Lower lobe of right lung (tissue), 2 donors: ENCODE results near the gene ULBP2. TPM values are rescaled to one million over a fixed set of nuclear protein-coding genes. Genes with fewer than 3 reads are reported as not detected.
"Not testable (repeated sequence)": the region's sequence is repeated elsewhere in the genome, so short reads cannot be mapped to it uniquely, and the experiment has no call there.

Experiments used
- ATAC-seq, 2 donors: fragments of 200-7000 bp; cut with Tn5 transposase; one replicate each; pipeline ENCODE4 v1.9.1; 2020 to 2022; ENCODE audit warnings: mild to moderate bottlenecking in 2 of 2, moderate library complexity in 2 of 2
- DNase-seq: peaks from one replicate; pipeline ENCODE4 v3.0.0-alpha.2; 2020
- H3K27ac ChIP-seq: fragments of 200-600 bp; one replicate; pipeline ENCODE4 v1.8.0; 2022
- H3K27me3 ChIP-seq: fragments of 200-600 bp; one replicate; pipeline ENCODE4 v1.8.0; 2022; ENCODE audit warnings: low read depth
- H3K36me3 ChIP-seq: fragments of 200-600 bp; one replicate; pipeline ENCODE4 v1.8.0; 2022; ENCODE audit warnings: mild to moderate bottlenecking
- H3K4me1 ChIP-seq: fragments of 200-600 bp; one replicate; pipeline ENCODE4 v1.8.0; 2022
- H3K4me3 ChIP-seq: fragments of 200-600 bp; one replicate; pipeline ENCODE4 v1.8.0; 2022; ENCODE audit warnings: mild to moderate bottlenecking
- H3K9me3 ChIP-seq: fragments of 200-600 bp; one replicate; pipeline ENCODE4 v1.8.0; 2022
- intact Hi-C: fragments of 100-400 bp; cut with DNase I; formaldehyde crosslinking; loops from one replicate; pipeline ENCODE4 v1.11.0; 2022
- total RNA-seq: library from RNA; stranded (reverse); fragmentation: NEBNext Ultra II Directional; extraction: Animal tissue kit (Norgen Biotek cat#: 25700); gene quantifications from one replicate; pipeline ENCODE4 v1.2.1, GENCODE V29; 2021
- TF ChIP-seq, protein P1 (sequence below): fragments of 200-600 bp; IDR thresholded peaks from one replicate; pipeline ENCODE4 v1.8.0; 2022; ENCODE audit warnings: antibody characterized with exemption, mild to moderate bottlenecking
- donor health status: DM: no; HTN: yes; CAD: no; lungs with severe emphysema.

Gene ULBP2
- total RNA-seq, 1 donor from 2014 or later = 2.2 TPM

DNA sequence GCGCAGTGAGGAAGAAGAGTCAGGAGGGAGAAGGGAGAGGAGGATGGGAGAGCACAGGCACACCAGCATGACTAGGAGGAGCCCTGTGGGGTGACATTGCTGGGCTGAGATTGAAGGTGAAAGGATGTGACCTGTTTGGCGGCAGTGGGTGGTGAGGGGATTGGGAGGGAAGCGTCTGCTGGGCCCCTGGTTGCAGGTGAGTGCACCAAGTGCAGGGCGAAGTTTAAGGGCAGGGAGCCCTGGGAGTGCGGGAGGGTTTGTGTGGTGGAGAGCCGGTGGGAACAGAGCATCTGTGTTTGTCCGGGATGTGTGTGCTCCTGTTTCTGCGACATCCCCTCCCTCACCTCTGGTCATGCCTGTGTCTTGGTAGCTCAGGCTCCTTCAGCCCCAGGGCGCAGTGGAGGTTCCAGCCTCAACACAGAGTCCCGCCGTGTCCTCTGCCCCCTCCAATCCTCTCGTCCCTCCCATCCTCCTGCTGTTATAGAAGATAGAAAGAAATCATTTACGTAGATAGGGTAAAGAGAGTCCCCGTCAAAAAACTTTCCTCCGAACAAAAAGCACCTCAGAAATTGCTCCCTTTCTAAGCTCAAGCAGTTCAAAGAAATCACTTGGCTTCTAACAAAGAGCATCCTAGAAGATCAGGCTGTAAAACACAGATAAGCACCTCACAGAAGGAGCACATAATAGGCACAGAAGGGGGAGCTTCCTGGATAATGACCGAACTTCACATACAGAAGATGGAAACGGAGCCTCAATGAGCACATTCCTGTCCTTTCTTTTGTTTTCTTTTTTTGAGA, 46.9 kb downstream of the ULBP2 start:
- intact Hi-C loops = no loop called here
- peaks cover 21% of the 10 kb centered on the region for H3K4me1 ChIP-seq
- H3K27ac ChIP-seq = no peak overlapping the region
- H3K4me3 ChIP-seq = no peak overlapping the region
- no peaks in the 10 kb centered on the region for H3K36me3 ChIP-seq
- DNase-seq (no peak), ATAC-seq (no peak)
- peaks cover 93% of the 10 kb centered on the region for H3K27me3 ChIP-seq
- H3K9me3 ChIP-seq = no peaks in the 10 kb centered on the region
- TF ChIP-seq, protein P1, sequence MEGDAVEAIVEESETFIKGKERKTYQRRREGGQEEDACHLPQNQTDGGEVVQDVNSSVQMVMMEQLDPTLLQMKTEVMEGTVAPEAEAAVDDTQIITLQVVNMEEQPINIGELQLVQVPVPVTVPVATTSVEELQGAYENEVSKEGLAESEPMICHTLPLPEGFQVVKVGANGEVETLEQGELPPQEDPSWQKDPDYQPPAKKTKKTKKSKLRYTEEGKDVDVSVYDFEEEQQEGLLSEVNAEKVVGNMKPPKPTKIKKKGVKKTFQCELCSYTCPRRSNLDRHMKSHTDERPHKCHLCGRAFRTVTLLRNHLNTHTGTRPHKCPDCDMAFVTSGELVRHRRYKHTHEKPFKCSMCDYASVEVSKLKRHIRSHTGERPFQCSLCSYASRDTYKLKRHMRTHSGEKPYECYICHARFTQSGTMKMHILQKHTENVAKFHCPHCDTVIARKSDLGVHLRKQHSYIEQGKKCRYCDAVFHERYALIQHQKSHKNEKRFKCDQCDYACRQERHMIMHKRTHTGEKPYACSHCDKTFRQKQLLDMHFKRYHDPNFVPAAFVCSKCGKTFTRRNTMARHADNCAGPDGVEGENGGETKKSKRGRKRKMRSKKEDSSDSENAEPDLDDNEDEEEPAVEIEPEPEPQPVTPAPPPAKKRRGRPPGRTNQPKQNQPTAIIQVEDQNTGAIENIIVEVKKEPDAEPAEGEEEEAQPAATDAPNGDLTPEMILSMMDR = no peak

DNA sequence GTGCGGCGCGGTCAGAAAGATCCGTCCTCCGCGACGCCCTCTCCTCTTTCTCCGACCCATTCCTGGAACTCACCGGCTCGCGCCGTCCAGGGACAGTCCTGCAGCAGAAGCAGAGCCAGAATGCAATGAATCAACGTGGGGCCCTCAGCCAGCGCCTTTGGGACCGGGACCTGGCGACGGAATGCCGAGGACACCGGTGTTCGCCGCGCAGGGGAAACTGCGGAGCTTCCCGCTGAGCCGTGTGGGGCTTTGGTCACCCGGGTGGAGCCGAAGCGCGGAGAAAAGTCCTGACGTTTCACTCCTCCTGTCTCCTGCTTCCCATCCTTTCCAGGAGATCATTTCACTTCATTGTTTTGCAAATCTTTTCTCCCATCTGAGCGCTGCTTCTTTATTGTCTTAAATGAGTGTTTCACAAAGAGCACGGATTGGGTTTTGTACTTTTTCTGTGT, 48.4 kb downstream of the ULBP2 start:
- peaks cover 98% of the 10 kb centered on the region for H3K27me3 ChIP-seq
- no peak for DNase-seq
- H3K4me1 ChIP-seq = peaks cover 21% of the 10 kb centered on the region
- intact Hi-C loops = no loop called here
- H3K27ac ChIP-seq = no peak overlapping the region
- TF ChIP-seq, protein P1 = no peak
- peak in 1 of 2 donors; percentile 34 for ATAC-seq
- H3K9me3 ChIP-seq = no peaks in the 10 kb centered on the region
- H3K36me3 ChIP-seq = no peaks in the 10 kb centered on the region
- H3K4me3 ChIP-seq = peak overlapping the region; percentile 41

DNA sequence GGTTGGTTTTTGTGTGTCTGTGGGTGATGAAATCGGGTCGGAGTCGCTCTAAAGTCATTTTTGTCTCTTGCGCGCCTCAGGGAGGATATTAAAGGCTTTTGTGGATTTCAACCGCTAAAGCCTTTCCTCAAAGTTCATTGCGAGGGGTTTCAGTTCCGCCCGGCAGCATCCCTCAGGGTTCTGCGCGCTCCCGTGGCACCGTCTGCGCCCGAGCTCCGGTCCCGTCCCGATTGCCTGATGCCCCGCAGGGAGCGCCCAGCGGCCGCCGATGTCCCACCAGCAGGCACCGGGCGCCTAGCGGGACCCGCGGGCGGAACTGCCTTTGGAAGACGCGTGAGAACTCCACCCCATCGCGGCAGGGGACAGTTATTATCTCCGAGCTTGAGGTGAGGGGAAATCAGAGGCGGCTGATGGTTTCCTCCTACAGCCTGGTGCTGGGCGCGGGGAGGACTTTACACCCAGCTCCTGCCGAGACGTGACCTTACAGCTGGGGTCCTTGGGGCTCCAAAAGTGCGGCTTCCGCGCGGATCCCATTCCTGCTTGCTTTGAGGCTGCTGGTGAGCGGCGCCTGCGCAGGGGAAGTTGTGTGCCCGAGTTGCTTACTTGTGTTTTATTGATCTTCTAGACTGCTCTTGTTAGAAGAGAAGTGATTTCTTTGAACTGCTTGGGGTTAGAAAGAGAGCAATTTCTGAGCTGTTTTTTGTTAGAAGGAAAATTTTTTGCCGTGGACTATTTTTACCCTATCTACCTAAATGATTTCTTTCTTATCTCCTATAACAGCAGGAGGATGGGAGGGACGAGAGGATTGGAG, 49.1 kb downstream of the ULBP2 start:
- Histone ChIP-seq H3K4me3 (peak overlapping the region; percentile 41), H3K27me3 (peaks cover 98% of the 10 kb centered on the region), H3K36me3 (no peaks in the 10 kb centered on the region), H3K9me3 (no peaks in the 10 kb centered on the region), H3K4me1 (peaks cover 21% of the 10 kb centered on the region), H3K27ac (no peak overlapping the region)
- DNase-seq (no peak), ATAC-seq (peak; percentile 36 to 40)
- intact Hi-C loops = no loop called here
- TF ChIP-seq, protein P1 = no peak

DNA sequence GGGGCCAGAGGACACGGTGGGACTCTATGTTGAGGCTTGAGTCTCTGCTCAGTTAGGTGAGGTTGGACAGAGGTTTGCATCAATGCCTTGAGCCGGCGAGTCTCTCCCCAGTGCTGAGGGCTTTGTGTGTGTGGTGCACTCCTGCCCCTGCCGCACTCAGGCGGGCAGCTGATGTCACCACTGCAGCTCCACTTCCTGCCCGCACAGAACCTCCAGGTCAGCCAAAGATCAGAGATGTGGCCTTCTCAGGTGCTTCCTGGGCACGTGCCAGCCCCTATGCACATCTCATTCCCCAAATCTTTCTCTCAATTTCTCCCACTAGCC, 49.6 kb downstream of the ULBP2 start:
- H3K27ac ChIP-seq, intact Hi-C loops, H3K36me3 ChIP-seq, DNase-seq, H3K4me3 ChIP-seq, H3K9me3 ChIP-seq: not testable (repeated sequence)
- H3K4me1 ChIP-seq = peaks cover 21% of the 10 kb centered on the region
- peaks cover 96% of the 10 kb centered on the region for H3K27me3 ChIP-seq
- ATAC-seq = peak in 1 of 2 donors; percentile 61

DNA sequence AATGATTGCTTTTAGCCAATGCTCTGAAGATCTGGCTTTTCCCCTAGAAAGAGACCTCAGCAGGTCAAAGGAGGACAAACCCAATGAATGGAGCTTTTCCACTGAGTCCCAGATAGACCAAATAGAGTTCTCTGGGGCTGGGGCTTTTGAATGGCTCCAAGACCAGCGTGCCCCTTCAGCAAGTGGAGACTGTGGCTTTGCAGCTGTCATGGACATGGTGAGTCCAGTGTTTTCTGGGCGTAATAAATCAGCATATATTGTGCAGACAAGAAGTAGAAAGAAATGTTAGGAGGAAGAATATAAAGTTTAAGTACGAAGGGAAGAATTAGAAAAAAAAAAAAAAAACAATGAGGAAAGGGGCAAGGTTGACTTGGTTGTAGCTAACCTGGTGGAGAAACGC, 50.0 kb downstream of the ULBP2 start:
- intact Hi-C loops = no loop called here
- TF ChIP-seq, protein P1 = no peak
- no peak for ATAC-seq
- Histone ChIP-seq H3K9me3 (no peaks in the 10 kb centered on the region), H3K4me1 (peaks cover 21% of the 10 kb centered on the region), H3K27me3 (peaks cover 95% of the 10 kb centered on the region), H3K4me3 (no peak overlapping the region), H3K36me3 (no peaks in the 10 kb centered on the region), H3K27ac (no peak overlapping the region)
- no peak for DNase-seq
